Fibroblast of lung (primary cell): Measurements from ENCODE around the gene CCNJL. TPM values are rescaled to one million over a fixed set of nuclear protein-coding genes. Genes with fewer than 3 reads are reported as not detected.

Source experiments
- DNase-seq, 2 donors: peaks; one replicate each; pipeline versions ENCODE4 v3.0.0 to v3.0.0-alpha.2; 2010; ENCODE audit warnings: low read depth in 2 of 2
- H2AFZ ChIP-seq: 2 replicates; pipeline ENCODE4 v1.5.1; 2012; ENCODE audit warnings: low read length, control low read depth, inconsistent platforms
- H3K27ac ChIP-seq: 2 replicates; pipeline ENCODE4 v1.5.1; 2011; ENCODE audit warnings: low read length, control low read depth; ENCODE audit not compliant: insufficient read depth
- H3K27me3 ChIP-seq: 2 replicates; pipeline ENCODE4 v1.5.1; 2011; ENCODE audit warnings: mild to moderate bottlenecking, low read length; ENCODE audit not compliant: control insufficient read depth, insufficient read depth
- H3K36me3 ChIP-seq: 2 replicates; pipeline ENCODE4 v1.5.1; 2011; ENCODE audit warnings: low read length; ENCODE audit not compliant: control insufficient read depth, insufficient read depth
- H3K4me1 ChIP-seq: 2 replicates; pipeline ENCODE4 v1.5.1; 2011; ENCODE audit warnings: low read length; ENCODE audit not compliant: control insufficient read depth, insufficient read depth; ENCODE audit errors: extremely low read depth
- H3K4me2 ChIP-seq: 2 replicates; pipeline ENCODE4 v1.5.1; 2011; ENCODE audit warnings: low read length, control low read depth; ENCODE audit not compliant: insufficient read depth; ENCODE audit errors: extremely low read depth
- H3K4me3 ChIP-seq, 4 experiments: fragments of 200-600 bp in 1 of 4; sonication (generic) in 1 of 4; replicated peaks in 1 of 4; 2 replicates each; pipeline ENCODE4 v1.5.1; 2011 to 2016; ENCODE audit warnings: low read length in 4 of 4, low read depth in 3 of 4, mild to moderate bottlenecking in 3 of 4, control low read depth in 2 of 4, inconsistent platforms in 1 of 4, mixed read lengths in 1 of 4; ENCODE audit not compliant: insufficient read depth in 1 of 4; ENCODE audit errors: control extremely low read depth in 1 of 4
- H3K79me2 ChIP-seq: 2 replicates; pipeline ENCODE4 v1.5.1; 2012; ENCODE audit warnings: mild to moderate bottlenecking, low read length, inconsistent platforms; ENCODE audit not compliant: control insufficient read depth, insufficient read depth
- H3K9ac ChIP-seq: 2 replicates; pipeline ENCODE4 v1.5.1; 2011; ENCODE audit warnings: mild to moderate bottlenecking, low read length, control low read depth; ENCODE audit not compliant: insufficient read depth
- H3K9me3 ChIP-seq: 2 replicates; pipeline ENCODE4 v1.5.1; 2012; ENCODE audit warnings: low read depth, low read length; ENCODE audit not compliant: control insufficient read depth, insufficient read depth
- H4K20me1 ChIP-seq: 2 replicates; pipeline ENCODE4 v1.5.1; 2011; ENCODE audit warnings: low read length; ENCODE audit not compliant: control insufficient read depth, insufficient read depth; ENCODE audit errors: extremely low read depth
- EZH2 ChIP-seq: IDR thresholded peaks from 2 replicates; pipeline ENCODE4 v1.5.1; 2012; ENCODE audit warnings: low read length, control low read depth, mild to moderate bottlenecking; ENCODE audit errors: missing control alignments
- polyA plus RNA-seq, 2 donors: library from polyadenylated mRNA; depleted of rRNA in 1 of 2; stranded (reverse) in 1 of 2; unstranded in 1 of 2; fragments of >200 nt; gene quantifications; 2 replicates each; pipeline ENCODE4 v1.2.1, GENCODE V29; 2011 to 2012; ENCODE audit warnings: missing spikeins in 1 of 2
- total RNA-seq: library from RNA; depleted of rRNA; stranded (reverse); fragments of >200 nt; gene quantifications from 2 replicates; pipeline ENCODE4 v1.2.1, GENCODE V29; 2014
- TF ChIP-seq, protein P1 (sequence below), 2 donors: IDR thresholded peaks in 1 of 2; conservative IDR thresholded peaks in 1 of 2; 1 replicate in 1 of 2; 2 replicates in 1 of 2; pipeline ENCODE4 v1.5.1; 2011 to 2012; ENCODE audit warnings: low read length in 2 of 2, control low read depth in 1 of 2, inconsistent platforms in 1 of 2, low read depth in 1 of 2, mild to moderate bottlenecking in 1 of 2

Gene CCNJL
- total and polyA plus RNA-seq, 2 donors (not counting 1 experiment from before 2014, with no cell fraction given) = 0.73 TPM; not detected in 1

DNA sequence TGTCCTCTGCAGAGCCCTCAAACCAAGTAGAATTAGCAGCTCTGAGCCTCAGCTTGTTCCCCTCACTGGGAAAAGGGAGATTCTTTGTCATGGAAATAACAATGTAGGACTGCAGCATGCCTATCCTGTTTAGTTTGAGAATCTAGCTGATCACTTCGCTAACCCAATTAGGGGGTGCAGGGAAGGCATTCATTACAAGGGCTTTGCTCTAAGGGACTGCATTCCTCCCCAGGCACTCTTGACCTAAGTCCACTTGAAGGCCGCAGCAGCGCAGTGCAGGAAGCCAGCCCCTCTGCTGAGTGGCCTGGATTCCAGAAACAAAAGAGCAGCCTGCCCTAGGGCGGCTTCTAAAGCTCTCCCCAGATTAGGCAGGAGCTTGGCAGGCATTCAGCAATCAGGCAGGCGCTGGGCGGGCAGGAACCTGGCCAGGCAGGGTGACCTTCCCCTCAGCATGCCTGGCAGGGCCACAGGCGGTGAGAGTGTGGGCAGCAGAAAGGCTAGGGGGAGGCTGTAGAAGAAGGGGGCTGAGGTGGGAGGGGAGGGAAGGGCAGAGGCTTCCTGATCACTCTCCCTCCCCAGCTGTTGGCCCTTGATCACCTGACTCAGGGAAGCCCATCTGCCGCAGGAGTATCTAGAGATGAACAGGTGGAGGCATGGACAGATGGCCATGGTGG is 24.8 kb downstream of the CCNJL start:
- DNase-seq = peak in 1 of 2 donors; percentile 70
- Histone ChIP-seq H3K4me3 (no peak overlapping the region), H3K79me2 (no peaks in the 10 kb centered on the region), H3K9ac (no peak overlapping the region), H4K20me1 (no peaks in the 10 kb centered on the region), H3K9me3 (no peaks in the 10 kb centered on the region), H2AFZ (no peak overlapping the region), H3K36me3 (no peaks in the 10 kb centered on the region), H3K4me2 (no peak overlapping the region), H3K27me3 (no peaks in the 10 kb centered on the region), H3K4me1 (no peaks in the 10 kb centered on the region), H3K27ac (no peak overlapping the region)
- TF ChIP-seq EZH2 = no peak
- TF ChIP-seq, protein P1, sequence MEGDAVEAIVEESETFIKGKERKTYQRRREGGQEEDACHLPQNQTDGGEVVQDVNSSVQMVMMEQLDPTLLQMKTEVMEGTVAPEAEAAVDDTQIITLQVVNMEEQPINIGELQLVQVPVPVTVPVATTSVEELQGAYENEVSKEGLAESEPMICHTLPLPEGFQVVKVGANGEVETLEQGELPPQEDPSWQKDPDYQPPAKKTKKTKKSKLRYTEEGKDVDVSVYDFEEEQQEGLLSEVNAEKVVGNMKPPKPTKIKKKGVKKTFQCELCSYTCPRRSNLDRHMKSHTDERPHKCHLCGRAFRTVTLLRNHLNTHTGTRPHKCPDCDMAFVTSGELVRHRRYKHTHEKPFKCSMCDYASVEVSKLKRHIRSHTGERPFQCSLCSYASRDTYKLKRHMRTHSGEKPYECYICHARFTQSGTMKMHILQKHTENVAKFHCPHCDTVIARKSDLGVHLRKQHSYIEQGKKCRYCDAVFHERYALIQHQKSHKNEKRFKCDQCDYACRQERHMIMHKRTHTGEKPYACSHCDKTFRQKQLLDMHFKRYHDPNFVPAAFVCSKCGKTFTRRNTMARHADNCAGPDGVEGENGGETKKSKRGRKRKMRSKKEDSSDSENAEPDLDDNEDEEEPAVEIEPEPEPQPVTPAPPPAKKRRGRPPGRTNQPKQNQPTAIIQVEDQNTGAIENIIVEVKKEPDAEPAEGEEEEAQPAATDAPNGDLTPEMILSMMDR (conservative IDR thresholded peaks at IDR 0.05 in 1 of 2, IDR thresholded peaks at IDR 0.05 in 1 of 2; ENCODE audit: low read depth in 1 of 2, low read length in 2 of 2) = no peak

DNA sequence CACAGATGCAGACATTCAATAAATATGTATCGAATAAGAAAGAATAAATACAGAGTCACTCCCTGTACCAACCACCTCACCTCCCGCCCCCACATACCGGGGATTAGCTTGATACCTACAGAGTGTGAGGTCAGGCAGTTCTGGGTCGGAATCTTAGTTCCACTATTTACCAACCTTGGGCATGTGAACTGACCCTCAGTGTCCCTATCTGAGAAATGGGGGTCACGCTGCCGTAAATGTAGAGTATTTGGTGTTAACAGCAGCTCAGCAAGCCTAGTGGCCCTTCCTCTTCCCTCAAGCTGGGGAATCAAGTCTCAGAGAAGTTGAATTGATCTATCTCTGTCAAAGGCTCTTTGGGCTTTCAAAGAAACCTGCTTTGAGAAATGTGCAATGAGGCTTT is 25.4 kb downstream of the CCNJL start:
- Histone ChIP-seq H4K20me1 (no peaks in the 10 kb centered on the region), H3K27me3 (no peaks in the 10 kb centered on the region), H3K4me1 (no peaks in the 10 kb centered on the region), H3K27ac (no peak overlapping the region), H3K9me3 (no peaks in the 10 kb centered on the region), H3K4me3 (no peak overlapping the region), H3K79me2 (no peaks in the 10 kb centered on the region), H2AFZ (no peak overlapping the region), H3K9ac (no peak overlapping the region), H3K36me3 (no peaks in the 10 kb centered on the region), H3K4me2 (no peak overlapping the region)
- no peak for TF ChIP-seq EZH2
- TF ChIP-seq, protein P1 (conservative IDR thresholded peaks at IDR 0.05 in 1 of 2, IDR thresholded peaks at IDR 0.05 in 1 of 2; ENCODE audit: low read depth in 1 of 2, low read length in 2 of 2) = no peak
- DNase-seq = no peak

DNA sequence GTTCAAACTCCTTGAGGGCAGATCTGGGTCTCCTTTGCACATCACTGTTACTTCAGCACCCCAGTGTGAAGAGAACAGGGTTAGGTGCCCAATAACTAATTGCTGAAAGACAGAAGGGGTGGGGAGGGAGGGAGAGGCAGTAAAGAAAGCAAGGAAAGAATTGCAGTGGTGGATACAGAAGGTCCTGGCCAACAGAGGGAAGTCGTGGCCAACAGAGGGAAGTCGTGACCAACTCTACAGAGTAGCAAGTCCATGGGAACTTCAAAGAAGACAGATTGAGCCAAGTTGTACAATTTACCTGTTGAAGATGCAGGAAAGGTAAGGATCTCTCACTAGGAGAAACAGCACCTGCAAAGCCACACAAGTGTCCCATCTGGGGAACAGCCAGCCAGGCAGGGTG is 27.0 kb downstream of the CCNJL start:
- H3K9me3 ChIP-seq = no peaks in the 10 kb centered on the region
- H3K79me2 ChIP-seq = no peaks in the 10 kb centered on the region
- H3K36me3 ChIP-seq = no peaks in the 10 kb centered on the region
- H3K4me2 ChIP-seq = no peak overlapping the region
- DNase-seq = no peak
- no peak overlapping the region for H2AFZ ChIP-seq
- no peak for TF ChIP-seq EZH2
- TF ChIP-seq, protein P1 (conservative IDR thresholded peaks at IDR 0.05 in 1 of 2, IDR thresholded peaks at IDR 0.05 in 1 of 2; ENCODE audit: low read depth in 1 of 2, low read length in 2 of 2) = no peak
- no peaks in the 10 kb centered on the region for H4K20me1 ChIP-seq
- no peak overlapping the region for H3K4me3 ChIP-seq
- H3K9ac ChIP-seq = no peak overlapping the region
- no peak overlapping the region for H3K27ac ChIP-seq
- no peaks in the 10 kb centered on the region for H3K4me1 ChIP-seq
- no peaks in the 10 kb centered on the region for H3K27me3 ChIP-seq
